ENCODE data around the gene CNOT11.

DNA sequence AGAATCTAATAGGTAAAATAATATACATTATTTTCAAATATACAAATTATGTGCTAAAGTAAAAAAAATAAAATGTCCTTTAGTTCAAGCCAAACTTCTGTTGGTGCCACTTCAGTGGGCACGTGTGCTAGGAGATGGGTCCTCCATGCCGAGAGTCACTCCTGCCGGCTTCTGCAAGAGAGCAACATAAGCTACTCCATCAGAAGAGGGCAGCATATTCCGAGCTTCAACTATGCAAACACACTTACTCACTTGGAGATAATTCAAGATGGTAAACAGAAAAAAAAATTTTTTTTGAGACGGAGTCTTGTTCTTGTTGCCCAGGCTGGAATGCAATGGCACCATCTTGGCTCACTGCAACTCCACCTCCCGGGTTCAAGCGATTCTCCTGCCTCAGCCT, 24.4 kb downstream of the CNOT11 start:
- TF ChIP-seq SNAI2 (CRISPR knock-in tag; IDR thresholded peaks at IDR 0.05) (no peak), BACH2 (CRISPR knock-in tag; IDR thresholded peaks at IDR 0.05; ENCODE audit: borderline replicate concordance) (no peak), ZFP30 (CRISPR knock-in tag; IDR thresholded peaks at IDR 0.05) (no peak), ZC3H10 (CRISPR knock-in tag; IDR thresholded peaks at IDR 0.05) (no peak), ARNTL (CRISPR knock-in tag; IDR thresholded peaks at IDR 0.05; ENCODE audit: borderline replicate concordance, low read depth) (no peak)
- TF ChIP-seq, protein P1, sequence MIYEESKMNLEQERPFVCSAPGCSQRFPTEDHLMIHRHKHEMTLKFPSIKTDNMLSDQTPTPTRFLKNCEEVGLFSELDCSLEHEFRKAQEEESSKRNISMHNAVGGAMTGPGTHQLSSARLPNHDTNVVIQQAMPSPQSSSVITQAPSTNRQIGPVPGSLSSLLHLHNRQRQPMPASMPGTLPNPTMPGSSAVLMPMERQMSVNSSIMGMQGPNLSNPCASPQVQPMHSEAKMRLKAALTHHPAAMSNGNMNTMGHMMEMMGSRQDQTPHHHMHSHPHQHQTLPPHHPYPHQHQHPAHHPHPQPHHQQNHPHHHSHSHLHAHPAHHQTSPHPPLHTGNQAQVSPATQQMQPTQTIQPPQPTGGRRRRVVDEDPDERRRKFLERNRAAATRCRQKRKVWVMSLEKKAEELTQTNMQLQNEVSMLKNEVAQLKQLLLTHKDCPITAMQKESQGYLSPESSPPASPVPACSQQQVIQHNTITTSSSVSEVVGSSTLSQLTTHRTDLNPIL (CRISPR knock-in tag; IDR thresholded peaks at IDR 0.05; ENCODE audit: low read depth): no peak
- TF ChIP-seq, protein P2, sequence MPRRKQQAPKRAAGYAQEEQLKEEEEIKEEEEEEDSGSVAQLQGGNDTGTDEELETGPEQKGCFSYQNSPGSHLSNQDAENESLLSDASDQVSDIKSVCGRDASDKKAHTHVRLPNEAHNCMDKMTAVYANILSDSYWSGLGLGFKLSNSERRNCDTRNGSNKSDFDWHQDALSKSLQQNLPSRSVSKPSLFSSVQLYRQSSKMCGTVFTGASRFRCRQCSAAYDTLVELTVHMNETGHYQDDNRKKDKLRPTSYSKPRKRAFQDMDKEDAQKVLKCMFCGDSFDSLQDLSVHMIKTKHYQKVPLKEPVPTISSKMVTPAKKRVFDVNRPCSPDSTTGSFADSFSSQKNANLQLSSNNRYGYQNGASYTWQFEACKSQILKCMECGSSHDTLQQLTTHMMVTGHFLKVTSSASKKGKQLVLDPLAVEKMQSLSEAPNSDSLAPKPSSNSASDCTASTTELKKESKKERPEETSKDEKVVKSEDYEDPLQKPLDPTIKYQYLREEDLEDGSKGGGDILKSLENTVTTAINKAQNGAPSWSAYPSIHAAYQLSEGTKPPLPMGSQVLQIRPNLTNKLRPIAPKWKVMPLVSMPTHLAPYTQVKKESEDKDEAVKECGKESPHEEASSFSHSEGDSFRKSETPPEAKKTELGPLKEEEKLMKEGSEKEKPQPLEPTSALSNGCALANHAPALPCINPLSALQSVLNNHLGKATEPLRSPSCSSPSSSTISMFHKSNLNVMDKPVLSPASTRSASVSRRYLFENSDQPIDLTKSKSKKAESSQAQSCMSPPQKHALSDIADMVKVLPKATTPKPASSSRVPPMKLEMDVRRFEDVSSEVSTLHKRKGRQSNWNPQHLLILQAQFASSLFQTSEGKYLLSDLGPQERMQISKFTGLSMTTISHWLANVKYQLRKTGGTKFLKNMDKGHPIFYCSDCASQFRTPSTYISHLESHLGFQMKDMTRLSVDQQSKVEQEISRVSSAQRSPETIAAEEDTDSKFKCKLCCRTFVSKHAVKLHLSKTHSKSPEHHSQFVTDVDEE (CRISPR knock-in tag; IDR thresholded peaks at IDR 0.05): no peak
- TF ChIP-seq, protein P3, sequence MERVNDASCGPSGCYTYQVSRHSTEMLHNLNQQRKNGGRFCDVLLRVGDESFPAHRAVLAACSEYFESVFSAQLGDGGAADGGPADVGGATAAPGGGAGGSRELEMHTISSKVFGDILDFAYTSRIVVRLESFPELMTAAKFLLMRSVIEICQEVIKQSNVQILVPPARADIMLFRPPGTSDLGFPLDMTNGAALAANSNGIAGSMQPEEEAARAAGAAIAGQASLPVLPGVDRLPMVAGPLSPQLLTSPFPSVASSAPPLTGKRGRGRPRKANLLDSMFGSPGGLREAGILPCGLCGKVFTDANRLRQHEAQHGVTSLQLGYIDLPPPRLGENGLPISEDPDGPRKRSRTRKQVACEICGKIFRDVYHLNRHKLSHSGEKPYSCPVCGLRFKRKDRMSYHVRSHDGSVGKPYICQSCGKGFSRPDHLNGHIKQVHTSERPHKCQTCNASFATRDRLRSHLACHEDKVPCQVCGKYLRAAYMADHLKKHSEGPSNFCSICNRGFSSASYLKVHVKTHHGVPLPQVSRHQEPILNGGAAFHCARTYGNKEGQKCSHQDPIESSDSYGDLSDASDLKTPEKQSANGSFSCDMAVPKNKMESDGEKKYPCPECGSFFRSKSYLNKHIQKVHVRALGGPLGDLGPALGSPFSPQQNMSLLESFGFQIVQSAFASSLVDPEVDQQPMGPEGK (CRISPR knock-in tag; IDR thresholded peaks at IDR 0.05; ENCODE audit: borderline replicate concordance): no peak
